ENCODE measurements around the gene NPAS1.
"Not testable (repeated sequence)": the region's sequence is repeated elsewhere in the genome, so short reads cannot be mapped to it uniquely, and the experiment has no call there.

The NPAS1 gene

GRCh38 chr19:47002853-47003610 is 16.6 kb upstream of the NPAS1 start:
- Histone ChIP-seq H3K27me3 (ENCODE audit: insufficient read depth, low read length) (no peaks in the 10 kb centered on the region), H2AFZ (ENCODE audit: low read length, unreplicated experiment) (no peak overlapping the region), H3K27ac (ENCODE audit: low read depth, low read length) (no peak overlapping the region), H3K79me2 (ENCODE audit: control insufficient read depth, insufficient read depth, low read length, unreplicated experiment) (no peaks in the 10 kb centered on the region), H3K36me3 (ENCODE audit: insufficient read depth, low read length) (no peaks in the 10 kb centered on the region; the same call in 1 of the 2 replicates), H3K4me3 (ENCODE audit: low read depth, low read length) (no peak overlapping the region), H3K4me1 (ENCODE audit: control insufficient read depth, insufficient read depth, low read length, unreplicated experiment) (no peaks in the 10 kb centered on the region)

- no peak overlapping the region for H3K27ac ChIP-seq (ENCODE audit: low read depth, low read length)
- no peak overlapping the region for H3K4me3 ChIP-seq (ENCODE audit: low read depth, low read length)
- no peak overlapping the region for H2AFZ ChIP-seq (ENCODE audit: low read length, unreplicated experiment)
- no peaks in the 10 kb centered on the region for H3K4me1 ChIP-seq (ENCODE audit: control insufficient read depth, insufficient read depth, low read length, unreplicated experiment)
- H3K79me2 ChIP-seq (ENCODE audit: control insufficient read depth, insufficient read depth, low read length, unreplicated experiment), result no peaks in the 10 kb centered on the region
- no peaks in the 10 kb centered on the region for H3K27me3 ChIP-seq (ENCODE audit: insufficient read depth, low read length)
- no peaks in the 10 kb centered on the region; the same call in 1 of the 2 replicates for H3K36me3 ChIP-seq (ENCODE audit: insufficient read depth, low read length)
These were observed 15.8 kb upstream of the NPAS1 start for GRCh38 chr19:47003611-47004465.

GRCh38 chr19:47005164-47005641 is 14.4 kb upstream of the NPAS1 start:
- Histone ChIP-seq H3K27ac (ENCODE audit: low read depth, low read length) (no peak overlapping the region), H3K4me3 (ENCODE audit: low read depth, low read length) (no peak overlapping the region)

GRCh38 chr19:47005873-47006272 is 13.8 kb upstream of the NPAS1 start:
- H3K27ac ChIP-seq (ENCODE audit: low read depth, low read length), result no peak overlapping the region
- H2AFZ ChIP-seq (ENCODE audit: low read length, unreplicated experiment), result no peak overlapping the region
- no peak overlapping the region for H3K4me3 ChIP-seq (ENCODE audit: low read depth, low read length)
- H3K27me3 ChIP-seq (ENCODE audit: insufficient read depth, low read length), result no peaks in the 10 kb centered on the region
- no peaks in the 10 kb centered on the region for H3K79me2 ChIP-seq (ENCODE audit: control insufficient read depth, insufficient read depth, low read length, unreplicated experiment)
- no peaks in the 10 kb centered on the region for H3K36me3 ChIP-seq (ENCODE audit: insufficient read depth, low read length)
- H3K4me1 ChIP-seq (ENCODE audit: control insufficient read depth, insufficient read depth, low read length, unreplicated experiment), result no peaks in the 10 kb centered on the region

More at GRCh38 chr19:47005164-47005641, 14.4 kb upstream of the NPAS1 start:
- H3K79me2 ChIP-seq (ENCODE audit: control insufficient read depth, insufficient read depth, low read length, unreplicated experiment), result no peaks in the 10 kb centered on the region
- no peaks in the 10 kb centered on the region for H3K4me1 ChIP-seq (ENCODE audit: control insufficient read depth, insufficient read depth, low read length, unreplicated experiment)
- H2AFZ ChIP-seq (ENCODE audit: low read length, unreplicated experiment), result no peak overlapping the region
- H3K36me3 ChIP-seq (ENCODE audit: insufficient read depth, low read length), result no peaks in the 10 kb centered on the region
- no peaks in the 10 kb centered on the region for H3K27me3 ChIP-seq (ENCODE audit: insufficient read depth, low read length)

- Histone ChIP-seq H3K79me2 (ENCODE audit: control insufficient read depth, insufficient read depth, low read length, unreplicated experiment) (no peaks in the 10 kb centered on the region), H2AFZ (ENCODE audit: low read length, unreplicated experiment) (no peak overlapping the region), H3K4me3 (ENCODE audit: low read depth, low read length) (no peak overlapping the region), H3K36me3 (ENCODE audit: insufficient read depth, low read length) (no peaks in the 10 kb centered on the region), H3K27me3 (ENCODE audit: insufficient read depth, low read length) (no peaks in the 10 kb centered on the region), H3K4me1 (ENCODE audit: control insufficient read depth, insufficient read depth, low read length, unreplicated experiment) (no peaks in the 10 kb centered on the region), H3K27ac (ENCODE audit: low read depth, low read length) (no peak overlapping the region)
These were observed 13.1 kb upstream of the NPAS1 start for GRCh38 chr19:47006496-47006895.

- H2AFZ ChIP-seq (ENCODE audit: low read length, unreplicated experiment); H3K4me1 ChIP-seq (ENCODE audit: control insufficient read depth, insufficient read depth, low read length, unreplicated experiment); H3K4me3 ChIP-seq (ENCODE audit: low read depth, low read length); H3K36me3 ChIP-seq (ENCODE audit: insufficient read depth, low read length); H3K27me3 ChIP-seq (ENCODE audit: insufficient read depth, low read length); H3K79me2 ChIP-seq (ENCODE audit: control insufficient read depth, insufficient read depth, low read length, unreplicated experiment); H3K27ac ChIP-seq (ENCODE audit: low read depth, low read length): not testable (repeated sequence)
These were observed 9.1 kb upstream of the NPAS1 start for GRCh38 chr19:47010549-47010948.

- H3K4me1 ChIP-seq (ENCODE audit: control insufficient read depth, insufficient read depth, low read length, unreplicated experiment), result no peaks in the 10 kb centered on the region
- no peak overlapping the region for H2AFZ ChIP-seq (ENCODE audit: low read length, unreplicated experiment)
- H3K79me2 ChIP-seq (ENCODE audit: control insufficient read depth, insufficient read depth, low read length, unreplicated experiment), result no peaks in the 10 kb centered on the region
- H3K27me3 ChIP-seq (ENCODE audit: insufficient read depth, low read length), result no peaks in the 10 kb centered on the region
- no peaks in the 10 kb centered on the region for H3K36me3 ChIP-seq (ENCODE audit: insufficient read depth, low read length)
- no peak overlapping the region for H3K4me3 ChIP-seq (ENCODE audit: low read depth, low read length)
- no peak overlapping the region for H3K27ac ChIP-seq (ENCODE audit: low read depth, low read length)
These were observed 7.0 kb upstream of the NPAS1 start for GRCh38 chr19:47012617-47013016.

- no peak overlapping the region for H2AFZ ChIP-seq (ENCODE audit: low read length, unreplicated experiment)
- H3K4me1 ChIP-seq (ENCODE audit: control insufficient read depth, insufficient read depth, low read length, unreplicated experiment), result no peaks in the 10 kb centered on the region
- H3K79me2 ChIP-seq (ENCODE audit: control insufficient read depth, insufficient read depth, low read length, unreplicated experiment), result no peaks in the 10 kb centered on the region
- no peak overlapping the region for H3K4me3 ChIP-seq (ENCODE audit: low read depth, low read length)
- H3K27me3 ChIP-seq (ENCODE audit: insufficient read depth, low read length), result no peaks in the 10 kb centered on the region
- H3K27ac ChIP-seq (ENCODE audit: low read depth, low read length), result no peak overlapping the region
- H3K36me3 ChIP-seq (ENCODE audit: insufficient read depth, low read length), result no peaks in the 10 kb centered on the region
These were observed 6.6 kb upstream of the NPAS1 start for GRCh38 chr19:47013041-47013517.

GRCh38 chr19:47018923-47019322 is 714 bp upstream of the NPAS1 start:
- Histone ChIP-seq H3K36me3 (ENCODE audit: insufficient read depth, low read length) (no peaks in the 10 kb centered on the region), H3K4me1 (ENCODE audit: control insufficient read depth, insufficient read depth, low read length, unreplicated experiment) (peaks cover 3% of the 10 kb centered on the region), H3K27ac (ENCODE audit: low read depth, low read length) (no peak overlapping the region), H3K27me3 (ENCODE audit: insufficient read depth, low read length) (no peaks in the 10 kb centered on the region), H3K79me2 (ENCODE audit: control insufficient read depth, insufficient read depth, low read length, unreplicated experiment) (no peaks in the 10 kb centered on the region), H2AFZ (ENCODE audit: low read length, unreplicated experiment) (no peak overlapping the region), H3K4me3 (ENCODE audit: low read depth, low read length) (no peak overlapping the region)

GRCh38 chr19:47020132-47020805 is 632 bp downstream of the NPAS1 start:
- Histone ChIP-seq H3K27ac (ENCODE audit: low read depth, low read length) (no peak overlapping the region), H3K27me3 (ENCODE audit: insufficient read depth, low read length) (no peaks in the 10 kb centered on the region), H3K4me3 (ENCODE audit: low read depth, low read length) (peak overlapping the region; percentile 81), H3K36me3 (ENCODE audit: insufficient read depth, low read length) (no peaks in the 10 kb centered on the region), H3K79me2 (ENCODE audit: control insufficient read depth, insufficient read depth, low read length, unreplicated experiment) (no peaks in the 10 kb centered on the region), H2AFZ (ENCODE audit: low read length, unreplicated experiment) (no peak overlapping the region), H3K4me1 (ENCODE audit: control insufficient read depth, insufficient read depth, low read length, unreplicated experiment) (peaks cover 3% of the 10 kb centered on the region)
